Measurements from ENCODE around the gene AVL9.
"Not testable (repeated sequence)": the region's sequence is repeated elsewhere in the genome, so short reads cannot be mapped to it uniquely, and the experiment has no call there.

GRCh38 chr7:32601196-32601595 lies 105.9 kb downstream of the AVL9 start:
- TF ChIP-seq, protein P1, sequence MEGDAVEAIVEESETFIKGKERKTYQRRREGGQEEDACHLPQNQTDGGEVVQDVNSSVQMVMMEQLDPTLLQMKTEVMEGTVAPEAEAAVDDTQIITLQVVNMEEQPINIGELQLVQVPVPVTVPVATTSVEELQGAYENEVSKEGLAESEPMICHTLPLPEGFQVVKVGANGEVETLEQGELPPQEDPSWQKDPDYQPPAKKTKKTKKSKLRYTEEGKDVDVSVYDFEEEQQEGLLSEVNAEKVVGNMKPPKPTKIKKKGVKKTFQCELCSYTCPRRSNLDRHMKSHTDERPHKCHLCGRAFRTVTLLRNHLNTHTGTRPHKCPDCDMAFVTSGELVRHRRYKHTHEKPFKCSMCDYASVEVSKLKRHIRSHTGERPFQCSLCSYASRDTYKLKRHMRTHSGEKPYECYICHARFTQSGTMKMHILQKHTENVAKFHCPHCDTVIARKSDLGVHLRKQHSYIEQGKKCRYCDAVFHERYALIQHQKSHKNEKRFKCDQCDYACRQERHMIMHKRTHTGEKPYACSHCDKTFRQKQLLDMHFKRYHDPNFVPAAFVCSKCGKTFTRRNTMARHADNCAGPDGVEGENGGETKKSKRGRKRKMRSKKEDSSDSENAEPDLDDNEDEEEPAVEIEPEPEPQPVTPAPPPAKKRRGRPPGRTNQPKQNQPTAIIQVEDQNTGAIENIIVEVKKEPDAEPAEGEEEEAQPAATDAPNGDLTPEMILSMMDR (IDR thresholded peaks at IDR 0.05): not testable (repeated sequence)
- not testable (repeated sequence) for TF ChIP-seq EZH2phosphoT487, EZH2 (IDR thresholded peaks at IDR 0.05)

Measured in neural progenitor cell (in vitro differentiated cells).